Measurements from ENCODE around the gene TRAFD1.
A peak's percentile ranks its signal among the peaks of the same experiment; 100 is the strongest.

TRAFD1 gene

DNA sequence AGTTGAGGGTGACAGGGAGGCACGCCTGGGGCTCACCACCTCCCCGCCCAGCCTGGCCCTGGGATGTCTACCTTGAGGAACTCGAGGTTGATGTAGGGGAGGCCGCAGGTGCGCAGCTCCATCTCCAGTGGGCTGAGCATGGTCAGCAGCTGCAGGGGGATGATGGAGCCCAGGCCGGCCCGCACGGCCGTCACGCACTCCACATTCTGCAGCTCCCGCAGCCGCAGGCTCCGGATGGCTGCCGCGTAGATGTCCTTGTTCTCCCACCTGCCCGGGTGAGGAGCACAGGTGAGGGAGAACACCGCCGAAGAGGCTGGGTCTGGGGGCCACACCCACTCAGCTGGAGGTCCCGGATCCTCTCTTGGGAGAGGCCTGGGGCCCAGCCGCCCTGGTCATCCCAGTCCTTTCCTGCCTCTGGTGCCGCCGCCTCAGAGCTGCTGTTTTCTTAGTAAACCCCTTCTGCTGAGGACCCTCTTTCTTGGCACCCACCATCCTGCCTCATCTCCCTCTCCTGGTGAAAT is 38.2 kb downstream of the TRAFD1 start:
- Histone ChIP-seq H3K9ac (ENCODE audit: low read length) (no peak overlapping the region), H3K27me3 (replicated peaks; ENCODE audit: control insufficient read depth, insufficient read depth, low read length) (no peaks in the 10 kb centered on the region), H3K9me3 (ENCODE audit: control insufficient read depth, low read length) (no peaks in the 10 kb centered on the region), H3K4me1 (ENCODE audit: control insufficient read depth, insufficient read depth, low read length) (no peaks in the 10 kb centered on the region), H3K4me3 (ENCODE audit: low read length) (no peak overlapping the region), H3K36me3 (ENCODE audit: control insufficient read depth, insufficient read depth, low read length, severe bottlenecking) (peaks cover 40% of the 10 kb centered on the region)
- DNase-seq (ENCODE audit: low read depth): no peak

DNA sequence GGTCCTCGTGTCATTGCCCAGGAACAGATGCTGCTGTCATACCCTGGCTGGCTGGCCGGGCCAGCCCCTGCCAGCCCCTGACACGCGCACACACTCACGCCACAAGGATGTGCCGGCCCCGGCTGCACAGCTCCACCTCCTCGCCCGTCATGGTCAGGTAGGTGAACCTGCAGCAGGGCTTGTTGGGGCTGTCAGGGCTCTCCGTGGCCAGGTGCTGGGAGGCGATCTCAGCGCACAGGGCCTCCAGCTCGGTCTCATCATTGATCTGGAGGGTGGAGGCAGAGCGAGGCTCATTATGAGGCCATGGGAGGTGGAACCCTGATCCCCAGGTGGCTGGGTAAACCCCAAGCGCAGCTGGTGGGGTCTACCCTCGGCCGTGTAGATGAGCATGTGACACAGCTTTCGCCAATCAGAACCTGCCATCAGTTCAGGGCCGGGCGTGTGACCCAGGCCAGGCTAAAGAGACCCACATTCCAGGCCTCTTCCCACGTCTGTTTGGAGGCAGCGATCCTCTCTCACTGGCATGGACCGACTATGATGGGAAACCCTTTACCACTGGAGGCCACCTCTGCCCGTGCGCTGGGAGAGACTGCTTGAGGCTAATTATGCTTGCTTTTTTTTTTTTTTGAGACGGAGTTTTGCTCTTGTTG is 38.8 kb downstream of the TRAFD1 start:
- Histone ChIP-seq H3K9me3 (ENCODE audit: control insufficient read depth, low read length) (no peaks in the 10 kb centered on the region), H3K4me1 (ENCODE audit: control insufficient read depth, insufficient read depth, low read length) (no peaks in the 10 kb centered on the region), H3K9ac (ENCODE audit: low read length) (no peak overlapping the region), H3K36me3 (ENCODE audit: control insufficient read depth, insufficient read depth, low read length, severe bottlenecking) (peaks cover 34% of the 10 kb centered on the region), H3K27me3 (replicated peaks; ENCODE audit: control insufficient read depth, insufficient read depth, low read length) (no peaks in the 10 kb centered on the region), H3K4me3 (ENCODE audit: low read length) (no peak overlapping the region)
- no peak for DNase-seq (ENCODE audit: low read depth)

DNA sequence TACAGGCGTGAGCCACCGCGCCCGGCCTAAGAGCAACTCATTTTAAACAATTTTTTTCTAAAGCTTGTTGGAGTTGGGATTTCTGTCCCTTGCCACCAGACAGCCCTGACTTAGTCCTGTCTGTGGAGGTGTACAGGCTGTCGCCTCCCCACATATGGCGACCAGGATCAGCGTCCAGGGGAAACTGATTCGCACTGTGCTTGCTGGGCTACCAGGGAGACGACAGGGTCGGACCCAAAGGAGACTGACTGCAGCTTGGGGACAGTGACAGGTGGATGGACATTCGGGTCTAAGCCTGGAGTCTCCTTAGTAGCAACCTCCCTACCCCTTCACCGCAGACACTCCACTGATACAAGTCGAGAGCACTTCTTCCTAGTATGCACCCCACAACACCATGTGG is 40.3 kb downstream of the TRAFD1 start:
- peaks cover 22% of the 10 kb centered on the region for H3K36me3 ChIP-seq (ENCODE audit: control insufficient read depth, insufficient read depth, low read length, severe bottlenecking)
- H3K9me3 ChIP-seq (ENCODE audit: control insufficient read depth, low read length): no peaks in the 10 kb centered on the region
- H3K4me1 ChIP-seq (ENCODE audit: control insufficient read depth, insufficient read depth, low read length): peaks cover under 1% of the 10 kb centered on the region
- H3K27me3 ChIP-seq (replicated peaks; ENCODE audit: control insufficient read depth, insufficient read depth, low read length): no peaks in the 10 kb centered on the region
- H3K4me3 ChIP-seq (ENCODE audit: low read length): no peak overlapping the region
- H3K9ac ChIP-seq (ENCODE audit: low read length): no peak overlapping the region
- DNase-seq (ENCODE audit: low read depth): no peak

DNA sequence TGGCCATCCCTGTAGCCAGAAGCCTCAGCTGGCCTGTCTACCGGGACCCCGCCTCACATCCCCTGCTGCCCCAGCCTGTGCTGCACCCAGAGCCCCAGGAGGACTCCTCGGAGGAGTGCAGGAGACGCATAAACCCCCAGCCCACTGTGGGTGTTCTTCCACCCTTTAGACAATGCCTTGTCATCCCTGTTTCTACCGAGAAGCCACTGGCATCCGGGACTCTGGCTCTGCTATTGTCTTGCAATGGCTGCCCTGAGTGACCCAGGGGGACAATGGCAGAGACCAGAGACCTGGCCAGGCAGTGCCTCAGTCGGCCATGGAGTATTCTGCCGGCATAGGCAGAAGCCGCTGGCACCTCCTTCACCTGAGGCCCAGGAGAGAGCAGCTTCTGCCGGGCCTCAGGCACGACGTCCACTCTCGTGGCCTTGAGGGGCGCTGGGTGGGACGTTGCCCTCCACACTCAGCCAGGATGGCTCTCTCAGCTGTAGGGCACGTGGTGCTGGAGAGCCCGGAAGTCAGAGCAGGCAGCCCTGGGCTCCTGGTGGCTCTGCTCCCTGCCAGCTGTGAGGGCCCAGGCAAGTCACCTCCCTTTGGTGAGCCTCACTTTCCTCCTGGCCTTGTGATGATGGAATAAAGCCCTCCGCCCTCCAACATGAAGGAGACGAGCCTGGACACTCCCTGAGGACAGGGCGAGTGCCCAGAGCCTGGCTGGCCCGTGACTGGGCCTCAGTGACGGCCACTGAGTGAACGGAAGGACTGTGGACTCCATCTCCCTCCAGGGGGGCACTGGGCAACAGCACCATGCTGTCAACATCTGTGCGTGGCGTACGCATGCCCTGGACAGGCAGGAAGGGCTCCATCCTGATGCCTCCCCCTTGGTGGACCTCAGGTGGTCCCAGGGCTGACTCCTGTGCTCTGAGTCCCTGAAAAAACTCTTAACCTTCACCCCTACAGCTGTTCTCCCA is 41.0 kb downstream of the TRAFD1 start:
- H3K4me3 ChIP-seq (ENCODE audit: low read length): no peak overlapping the region
- H3K4me1 ChIP-seq (ENCODE audit: control insufficient read depth, insufficient read depth, low read length): peaks cover 4% of the 10 kb centered on the region

DNA sequence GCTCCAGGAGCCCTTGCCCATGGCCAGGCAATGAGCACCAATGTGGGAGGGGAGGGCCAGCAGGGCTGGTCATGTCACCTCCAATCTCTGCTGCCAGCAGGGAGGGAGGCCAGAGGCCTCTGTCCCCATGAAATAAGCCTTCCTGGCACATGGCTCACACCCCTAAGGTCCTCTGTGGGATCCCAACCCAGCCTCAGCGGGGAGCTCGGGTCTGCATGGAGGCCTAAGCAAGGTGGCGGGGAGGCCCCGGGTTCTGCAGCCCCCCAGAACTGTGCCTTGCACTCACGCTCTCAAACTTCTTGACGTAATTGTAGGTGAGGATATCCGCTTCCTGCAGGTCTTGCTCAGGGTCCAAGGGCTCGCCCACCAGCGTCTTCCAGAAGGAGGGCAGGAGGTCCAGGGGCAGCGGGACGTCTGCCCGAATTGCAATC is 41.7 kb downstream of the TRAFD1 start:
- Histone ChIP-seq H3K9me3 (ENCODE audit: control insufficient read depth, low read length) (no peaks in the 10 kb centered on the region), H3K36me3 (ENCODE audit: control insufficient read depth, insufficient read depth, low read length, severe bottlenecking) (peaks cover 19% of the 10 kb centered on the region), H3K4me3 (ENCODE audit: low read length) (no peak overlapping the region), H3K4me1 (ENCODE audit: control insufficient read depth, insufficient read depth, low read length) (peaks cover 4% of the 10 kb centered on the region), H3K9ac (ENCODE audit: low read length) (no peak overlapping the region), H3K27me3 (replicated peaks; ENCODE audit: control insufficient read depth, insufficient read depth, low read length) (no peaks in the 10 kb centered on the region)
- no peak for DNase-seq (ENCODE audit: low read depth)

More for the DNA sequence above, 41.0 kb downstream of the TRAFD1 start:
- Histone ChIP-seq H3K9me3 (ENCODE audit: control insufficient read depth, low read length) (no peaks in the 10 kb centered on the region), H3K27me3 (replicated peaks; ENCODE audit: control insufficient read depth, insufficient read depth, low read length) (no peaks in the 10 kb centered on the region), H3K36me3 (ENCODE audit: control insufficient read depth, insufficient read depth, low read length, severe bottlenecking) (peaks cover 21% of the 10 kb centered on the region), H3K9ac (ENCODE audit: low read length) (no peak overlapping the region)
- DNase-seq (ENCODE audit: low read depth): no peak

DNA sequence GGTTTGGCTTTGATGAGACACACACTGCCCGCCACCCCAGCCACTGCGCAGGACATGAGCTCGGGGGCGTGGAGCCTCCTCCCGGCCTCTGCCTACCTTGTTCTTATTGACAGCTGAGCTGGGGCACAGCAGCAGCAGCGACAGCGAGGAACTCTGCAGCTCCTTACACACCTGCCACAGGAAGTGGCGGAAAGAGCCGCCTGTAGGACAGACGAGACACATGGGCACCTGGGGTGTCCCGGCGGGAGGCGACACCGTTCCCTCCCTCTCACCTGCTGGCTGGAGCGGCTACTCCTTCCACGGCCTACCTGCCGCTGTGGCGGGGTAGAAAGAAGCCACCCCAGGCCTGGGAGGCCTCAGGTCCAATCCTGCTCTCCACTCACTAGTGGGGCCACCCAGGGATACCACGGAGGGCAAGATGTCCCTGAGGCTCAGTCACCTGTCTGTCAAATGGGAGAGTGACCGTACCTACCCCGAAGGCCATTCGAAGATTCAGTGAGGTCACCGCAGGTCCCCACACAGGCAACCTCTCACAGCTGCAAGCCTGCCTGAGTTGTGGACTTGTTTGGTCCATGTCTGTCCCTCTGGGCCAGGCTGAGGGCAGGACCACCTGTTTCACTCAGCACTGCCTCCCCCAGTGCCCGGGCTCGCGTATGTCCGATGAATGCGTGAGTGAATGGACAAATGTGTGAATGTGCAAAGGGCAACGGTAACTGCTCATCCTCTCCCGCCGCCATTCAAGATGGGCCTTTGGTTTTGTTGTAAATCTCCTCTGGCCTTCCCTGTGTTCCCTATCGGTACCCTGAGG is 42.6 kb downstream of the TRAFD1 start:
- Histone ChIP-seq H3K4me3 (ENCODE audit: low read length) (no peak overlapping the region), H3K9ac (ENCODE audit: low read length) (no peak overlapping the region), H3K27me3 (replicated peaks; ENCODE audit: control insufficient read depth, insufficient read depth, low read length) (no peaks in the 10 kb centered on the region), H3K4me1 (ENCODE audit: control insufficient read depth, insufficient read depth, low read length) (peaks cover 4% of the 10 kb centered on the region), H3K36me3 (ENCODE audit: control insufficient read depth, insufficient read depth, low read length, severe bottlenecking) (peaks cover 23% of the 10 kb centered on the region), H3K9me3 (ENCODE audit: control insufficient read depth, low read length) (no peaks in the 10 kb centered on the region)
- DNase-seq (ENCODE audit: low read depth): no peak

DNA sequence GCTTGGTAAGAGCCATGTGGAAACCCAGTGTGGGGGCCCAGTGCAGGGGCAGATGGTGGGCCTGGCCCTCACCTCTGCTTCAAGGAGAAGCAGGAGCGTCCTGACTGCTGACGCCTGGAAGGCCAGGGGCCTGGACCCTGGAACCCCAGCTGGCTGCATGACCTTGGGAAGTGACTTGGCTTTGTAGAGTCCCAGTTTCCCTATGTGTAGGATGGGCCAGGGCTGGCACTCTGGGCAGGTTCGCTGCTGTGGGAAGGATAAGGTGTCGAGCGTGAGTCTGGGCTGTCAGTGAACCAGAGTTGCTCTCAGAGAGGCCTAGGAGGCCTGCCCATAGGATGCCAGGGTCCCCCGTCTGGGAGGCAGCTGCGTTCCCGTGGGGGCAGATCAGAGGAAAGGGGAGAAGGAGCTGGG is 43.2 kb downstream of the TRAFD1 start:
- no peaks in the 10 kb centered on the region for H3K27me3 ChIP-seq (replicated peaks; ENCODE audit: control insufficient read depth, insufficient read depth, low read length)
- H3K9me3 ChIP-seq (ENCODE audit: control insufficient read depth, low read length): no peaks in the 10 kb centered on the region
- no peak overlapping the region for H3K4me3 ChIP-seq (ENCODE audit: low read length)
- peaks cover 19% of the 10 kb centered on the region for H3K36me3 ChIP-seq (ENCODE audit: control insufficient read depth, insufficient read depth, low read length, severe bottlenecking)
- peaks cover 4% of the 10 kb centered on the region for H3K4me1 ChIP-seq (ENCODE audit: control insufficient read depth, insufficient read depth, low read length)
- DNase-seq (ENCODE audit: low read depth): no peak
- H3K9ac ChIP-seq (ENCODE audit: low read length): no peak overlapping the region

DNA sequence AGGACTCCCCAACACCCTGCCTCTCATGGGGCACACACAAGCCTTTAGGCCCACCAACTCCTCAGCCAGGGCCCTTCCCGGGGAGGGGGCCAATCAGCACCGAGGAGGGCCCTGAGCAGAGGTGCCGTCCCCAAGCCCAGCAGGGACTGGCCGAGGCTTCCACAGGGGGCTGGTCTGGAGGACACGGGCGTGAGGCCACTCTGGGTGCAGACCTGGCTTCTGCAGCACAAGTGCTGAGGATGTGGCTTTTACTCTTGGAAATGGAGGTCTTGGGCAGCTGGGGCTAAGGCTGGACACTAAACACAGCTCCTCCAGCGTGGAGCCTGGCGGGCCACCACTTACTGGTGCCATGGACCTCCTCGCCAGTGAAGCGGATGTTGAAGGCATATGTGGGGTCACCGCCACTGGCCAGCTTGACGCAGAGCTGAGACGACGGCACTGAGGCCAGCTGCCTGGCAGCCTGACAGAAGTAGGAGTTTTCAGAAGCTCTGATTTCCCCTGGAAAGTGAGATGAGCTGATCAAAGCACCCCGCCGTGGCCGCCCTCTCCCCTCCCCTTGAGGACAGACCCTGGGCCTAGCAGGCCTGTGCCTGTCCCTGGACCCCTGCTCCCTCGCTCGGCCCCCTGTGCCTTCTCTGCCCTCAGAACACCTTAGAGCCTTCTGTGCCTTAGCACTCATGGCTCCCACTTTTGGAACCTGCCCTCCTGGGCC is 44.0 kb downstream of the TRAFD1 start:
- Histone ChIP-seq H3K27me3 (replicated peaks; ENCODE audit: control insufficient read depth, insufficient read depth, low read length) (no peaks in the 10 kb centered on the region), H3K9me3 (ENCODE audit: control insufficient read depth, low read length) (no peaks in the 10 kb centered on the region), H3K9ac (ENCODE audit: low read length) (no peak overlapping the region), H3K4me1 (ENCODE audit: control insufficient read depth, insufficient read depth, low read length) (peaks cover 4% of the 10 kb centered on the region), H3K36me3 (ENCODE audit: control insufficient read depth, insufficient read depth, low read length, severe bottlenecking) (peaks cover 19% of the 10 kb centered on the region), H3K4me3 (ENCODE audit: low read length) (no peak overlapping the region)
- DNase-seq (ENCODE audit: low read depth): no peak

DNA sequence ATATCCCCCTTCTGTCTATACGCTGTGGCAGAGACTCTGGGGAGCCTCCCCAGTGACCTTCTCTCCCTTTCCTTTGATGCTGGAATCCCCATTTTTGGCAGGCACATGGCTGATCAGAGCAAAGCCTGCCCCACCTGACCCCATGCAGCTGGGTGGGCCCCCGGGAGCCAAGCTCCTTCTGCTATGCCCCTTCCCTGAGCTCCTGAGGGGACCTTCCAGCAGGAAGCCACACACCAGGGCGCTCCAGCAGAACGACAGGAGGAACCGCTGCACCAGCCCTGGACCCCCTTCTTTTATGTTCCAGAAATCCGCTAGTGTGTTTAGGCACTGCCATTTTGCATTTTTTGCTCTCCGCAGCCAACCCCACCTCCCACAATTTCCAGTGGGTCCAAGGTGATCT is 44.6 kb downstream of the TRAFD1 start:
- DNase-seq (ENCODE audit: low read depth): no peak
- Histone ChIP-seq H3K36me3 (ENCODE audit: control insufficient read depth, insufficient read depth, low read length, severe bottlenecking) (peaks cover 23% of the 10 kb centered on the region), H3K4me3 (ENCODE audit: low read length) (no peak overlapping the region), H3K9me3 (ENCODE audit: control insufficient read depth, low read length) (no peaks in the 10 kb centered on the region), H3K9ac (ENCODE audit: low read length) (no peak overlapping the region), H3K4me1 (ENCODE audit: control insufficient read depth, insufficient read depth, low read length) (peaks cover 4% of the 10 kb centered on the region), H3K27me3 (replicated peaks; ENCODE audit: control insufficient read depth, insufficient read depth, low read length) (no peaks in the 10 kb centered on the region)

DNA sequence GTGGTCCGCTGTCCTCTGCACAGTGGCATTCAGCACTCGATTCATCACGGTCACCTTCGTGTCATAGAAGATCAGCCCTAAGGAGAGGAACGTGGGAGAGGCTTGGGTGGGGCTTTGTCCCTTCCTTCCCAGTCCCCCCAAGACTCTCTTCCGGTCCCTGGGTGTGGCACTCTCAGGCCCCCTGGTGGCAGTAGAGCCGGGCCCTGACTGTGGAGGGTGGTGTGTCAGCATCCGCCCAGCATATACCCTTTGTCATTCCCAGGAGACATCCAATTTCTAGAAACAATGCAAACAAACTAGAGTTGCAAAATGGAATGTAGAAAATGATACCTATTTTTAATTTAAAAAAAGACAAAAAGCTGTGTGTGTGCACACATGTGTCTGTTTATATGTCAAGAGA is 45.0 kb downstream of the TRAFD1 start:
- DNase-seq (ENCODE audit: low read depth): peak; percentile 30
- H3K27me3 ChIP-seq (replicated peaks; ENCODE audit: control insufficient read depth, insufficient read depth, low read length): no peaks in the 10 kb centered on the region
- H3K4me1 ChIP-seq (ENCODE audit: control insufficient read depth, insufficient read depth, low read length): peaks cover 8% of the 10 kb centered on the region
- H3K9ac ChIP-seq (ENCODE audit: low read length): no peak overlapping the region
- H3K9me3 ChIP-seq (ENCODE audit: control insufficient read depth, low read length): no peaks in the 10 kb centered on the region
- no peak overlapping the region for H3K4me3 ChIP-seq (ENCODE audit: low read length)
- peaks cover 27% of the 10 kb centered on the region for H3K36me3 ChIP-seq (ENCODE audit: control insufficient read depth, insufficient read depth, low read length, severe bottlenecking)
